MM.1S (cell line): Measurements from ENCODE around the gene RNASET2.

Experiments used
- DNase-seq: peaks from one replicate; pipeline ENCODE4 v3.0.0-alpha.2; 2015
- H2AFZ ChIP-seq: fragments of 300-600 bp; sonication (generic); 2 replicates; pipeline ENCODE4 v1.6.0; 2016; ENCODE audit warnings: antibody characterized with exemption, low read length
- H3F3A ChIP-seq: fragments of 300-600 bp; sonication (generic); 2 replicates; pipeline ENCODE4 v1.6.1; 2016; ENCODE audit warnings: mild to moderate bottlenecking, antibody characterized with exemption, low read length, moderate library complexity, mixed read lengths; ENCODE audit not compliant: insufficient read depth
- H3K27ac ChIP-seq: fragments of 300-600 bp; sonication (generic); 2 replicates; pipeline ENCODE4 v1.5.1; 2016; ENCODE audit warnings: mild to moderate bottlenecking, low read length
- H3K27me3 ChIP-seq: fragments of 300-600 bp; sonication (generic); replicated peaks from 2 replicates; pipeline ENCODE4 v1.6.0; 2016; ENCODE audit warnings: low read length; ENCODE audit not compliant: insufficient read depth
- H3K36me3 ChIP-seq: fragments of 300-600 bp; sonication (generic); replicated peaks from 2 replicates; pipeline ENCODE4 v1.6.1; 2016; ENCODE audit warnings: mild to moderate bottlenecking, low read length, mixed read lengths; ENCODE audit not compliant: insufficient read depth
- H3K4me1 ChIP-seq: fragments of 300-600 bp; sonication (generic); 2 replicates; pipeline ENCODE4 v1.6.1; 2016; ENCODE audit warnings: low read length, mixed read lengths
- H3K4me2 ChIP-seq: fragments of 300-600 bp; sonication (generic); 2 replicates; pipeline ENCODE4 v1.6.0; 2016; ENCODE audit warnings: low read depth, low read length
- H3K4me3 ChIP-seq: fragments of 300-600 bp; sonication (generic); 2 replicates; pipeline ENCODE4 v1.5.1; 2016; ENCODE audit warnings: low read length, mixed read lengths
- H3K79me2 ChIP-seq: fragments of 300-600 bp; sonication (generic); 2 replicates; pipeline ENCODE4 v1.6.1; 2016; ENCODE audit warnings: mixed run types, low read length, mixed read lengths
- H3K9ac ChIP-seq: fragments of 300-600 bp; sonication (generic); 2 replicates; pipeline ENCODE4 v1.6.1; 2016; ENCODE audit warnings: low read length, mixed read lengths
- H3K9me2 ChIP-seq: fragments of 300-600 bp; sonication (generic); replicated peaks from 2 replicates; pipeline ENCODE4 v1.6.1; 2016; ENCODE audit warnings: mild to moderate bottlenecking, low read length, mixed read lengths; ENCODE audit not compliant: insufficient read depth
- H3K9me3 ChIP-seq: fragments of 300-600 bp; sonication (generic); replicated peaks from 2 replicates; pipeline ENCODE4 v1.6.1; 2016; ENCODE audit warnings: mild to moderate bottlenecking, low read length, mixed read lengths; ENCODE audit not compliant: insufficient read depth
- H4K20me1 ChIP-seq: fragments of 300-600 bp; sonication (generic); 2 replicates; pipeline ENCODE4 v1.6.1; 2016; ENCODE audit warnings: mild to moderate bottlenecking, low read length, moderate library complexity, mixed read lengths; ENCODE audit not compliant: insufficient read depth
- CTCF ChIP-seq: fragments of 300-600 bp; sonication (generic); IDR thresholded peaks from 2 replicates; pipeline ENCODE4 v1.5.1; 2016; ENCODE audit warnings: antibody characterized with exemption, low read length, mixed read lengths
- EZH2 ChIP-seq: fragments of 300-600 bp; sonication (generic); optimal IDR thresholded peaks from 2 replicates; pipeline ENCODE3; 2017; ENCODE audit warnings: low read depth, mild to moderate bottlenecking, antibody characterized with exemption, low read length, mixed read lengths
- EZH2phosphoT487 ChIP-seq: fragments of 300-600 bp; sonication (generic); IDR thresholded peaks from 2 replicates; pipeline ENCODE4 v1.6.1; 2018; ENCODE audit warnings: antibody characterized with exemption, low read length

The RNASET2 gene

DNA sequence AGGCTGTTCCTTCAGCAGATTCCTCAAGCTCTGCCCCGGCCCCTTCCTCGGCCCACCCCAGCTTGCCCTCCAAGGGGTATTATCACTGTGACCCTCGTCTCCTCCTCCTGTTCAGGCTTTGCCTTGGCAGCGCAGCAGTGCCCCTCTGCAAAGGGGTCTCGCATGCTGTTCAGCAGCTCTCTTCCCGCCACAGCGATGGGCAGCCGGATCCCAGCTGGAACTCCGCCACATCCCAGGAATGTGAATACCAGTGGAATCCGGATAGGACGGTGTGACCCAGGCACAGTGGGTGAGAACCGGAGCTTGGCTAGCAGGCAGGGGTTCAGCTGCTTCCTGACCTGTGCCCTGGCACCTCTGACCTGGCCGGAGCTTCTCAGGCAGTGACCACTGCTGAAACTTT lies 52.9 kb downstream of the RNASET2 start:
- DNase-seq = no peak
- no peaks in the 10 kb centered on the region for H3F3A ChIP-seq
- H3K4me1 ChIP-seq = no peaks in the 10 kb centered on the region
- no peak overlapping the region for H3K9ac ChIP-seq
- no peaks in the 10 kb centered on the region for H3K36me3 ChIP-seq
- H3K79me2 ChIP-seq = no peaks in the 10 kb centered on the region
- no peak overlapping the region for H2AFZ ChIP-seq
- H4K20me1 ChIP-seq = no peaks in the 10 kb centered on the region
- H3K9me3 ChIP-seq = no peaks in the 10 kb centered on the region
- no peak overlapping the region for H3K27ac ChIP-seq
- H3K9me2 ChIP-seq = no peaks in the 10 kb centered on the region
- no peak overlapping the region for H3K4me2 ChIP-seq
- TF ChIP-seq EZH2phosphoT487 (no peak), CTCF (no peak), EZH2 (no peak)
- H3K27me3 ChIP-seq = no peaks in the 10 kb centered on the region
- no peak overlapping the region for H3K4me3 ChIP-seq

DNA sequence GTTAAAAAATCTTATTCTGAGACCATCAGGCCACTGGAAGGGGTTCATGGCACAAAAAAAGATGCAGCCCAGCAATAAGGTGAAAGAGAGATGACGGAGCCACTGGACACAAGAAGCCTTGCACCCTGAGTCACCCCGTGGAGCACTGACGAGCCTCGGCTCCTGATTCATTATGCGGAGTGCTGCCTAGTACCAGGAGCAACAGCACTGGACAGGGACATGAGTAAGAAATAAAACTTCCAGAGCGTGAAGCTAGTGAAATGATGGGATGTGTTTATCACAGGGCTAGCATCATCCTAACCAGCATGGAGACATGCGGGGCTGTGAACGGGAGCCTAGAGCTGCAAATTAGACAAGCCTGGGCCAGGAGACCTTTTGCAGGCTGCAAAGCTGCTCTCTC lies 53.3 kb downstream of the RNASET2 start:
- H3K27ac ChIP-seq = no peak overlapping the region
- DNase-seq = no peak

GRCh38 chr6:166902211-166902755 lies 54.1 kb downstream of the RNASET2 start:
- no peak overlapping the region for H2AFZ ChIP-seq
- no peaks in the 10 kb centered on the region for H3K4me1 ChIP-seq
- H4K20me1 ChIP-seq = no peaks in the 10 kb centered on the region
- no peaks in the 10 kb centered on the region for H3K36me3 ChIP-seq
- H3K79me2 ChIP-seq = no peaks in the 10 kb centered on the region
- DNase-seq = no peak
- H3K4me3 ChIP-seq = no peak overlapping the region
- no peak overlapping the region for H3K9ac ChIP-seq
- H3K9me3 ChIP-seq = no peaks in the 10 kb centered on the region
- no peak overlapping the region for H3K4me2 ChIP-seq
- H3K27me3 ChIP-seq = no peaks in the 10 kb centered on the region
- no peak overlapping the region for H3K27ac ChIP-seq
- no peak for TF ChIP-seq EZH2phosphoT487
- no peak for TF ChIP-seq CTCF
- TF ChIP-seq EZH2 = no peak
- no peaks in the 10 kb centered on the region for H3F3A ChIP-seq
- no peaks in the 10 kb centered on the region for H3K9me2 ChIP-seq

More for the DNA sequence above, 53.3 kb downstream of the RNASET2 start:
- no peak overlapping the region for H3K4me3 ChIP-seq
- H4K20me1 ChIP-seq = no peaks in the 10 kb centered on the region
- no peaks in the 10 kb centered on the region for H3K79me2 ChIP-seq
- H3K9me3 ChIP-seq = no peaks in the 10 kb centered on the region
- no peak overlapping the region for H3K9ac ChIP-seq
- no peaks in the 10 kb centered on the region for H3K4me1 ChIP-seq
- no peaks in the 10 kb centered on the region for H3K9me2 ChIP-seq
- no peaks in the 10 kb centered on the region for H3F3A ChIP-seq
- no peaks in the 10 kb centered on the region for H3K27me3 ChIP-seq
- H3K36me3 ChIP-seq = no peaks in the 10 kb centered on the region
- H2AFZ ChIP-seq = no peak overlapping the region
- H3K4me2 ChIP-seq = no peak overlapping the region
- TF ChIP-seq CTCF (no peak), EZH2 (no peak), EZH2phosphoT487 (no peak)
